GM23248 (cell line): ENCODE data around the gene CDH16. TPM values are rescaled to one million over a fixed set of nuclear protein-coding genes. Genes with fewer than 3 reads are reported as not detected.

Experiments
- DNase-seq: peaks from one replicate; pipeline ENCODE4 v3.0.0-alpha.2; 2015
- H2AFZ ChIP-seq: fragments of 200-600 bp; sonication (generic); 2 replicates; pipeline ENCODE4 v1.6.1; 2016; ENCODE audit warnings: antibody characterized with exemption
- H3F3A ChIP-seq: fragments of 200-600 bp; sonication (generic); 2 replicates; pipeline ENCODE4 v1.6.1; 2016; ENCODE audit warnings: mild to moderate bottlenecking, antibody characterized with exemption, mixed run types; ENCODE audit not compliant: insufficient read depth
- H3K27ac ChIP-seq: fragments of 200-600 bp; sonication (generic); 2 replicates; pipeline ENCODE4 v1.5.1; 2016; ENCODE audit warnings: mild to moderate bottlenecking
- H3K27me3 ChIP-seq: fragments of 200-600 bp; sonication (generic); replicated peaks from 2 replicates; pipeline ENCODE4 v1.6.1; 2016; ENCODE audit warnings: mild to moderate bottlenecking; ENCODE audit not compliant: insufficient read depth
- H3K36me3 ChIP-seq: fragments of 200-600 bp; sonication (generic); 2 replicates; pipeline ENCODE4 v1.6.1; 2016; ENCODE audit warnings: low read depth, mild to moderate bottlenecking
- H3K4me1 ChIP-seq: fragments of 200-600 bp; sonication (generic); 2 replicates; pipeline ENCODE4 v1.6.1; 2016; ENCODE audit warnings: mild to moderate bottlenecking; ENCODE audit not compliant: insufficient read depth
- H3K4me2 ChIP-seq: fragments of 200-600 bp; sonication (generic); one replicate; pipeline ENCODE4 v1.6.1; 2016; ENCODE audit warnings: mild to moderate bottlenecking; ENCODE audit not compliant: unreplicated experiment
- H3K4me3 ChIP-seq: fragments of 200-600 bp; sonication (generic); 2 replicates; pipeline ENCODE4 v1.5.1; 2016; ENCODE audit warnings: mild to moderate bottlenecking
- H3K79me2 ChIP-seq: fragments of 200-600 bp; sonication (generic); 2 replicates; pipeline ENCODE4 v1.6.1; 2016; ENCODE audit warnings: mild to moderate bottlenecking; ENCODE audit not compliant: insufficient read depth
- H3K9ac ChIP-seq: fragments of 200-600 bp; sonication (generic); 2 replicates; pipeline ENCODE4 v1.6.1; 2016; ENCODE audit warnings: mild to moderate bottlenecking
- H3K9me2 ChIP-seq: fragments of 200-600 bp; sonication (generic); 2 replicates; pipeline ENCODE4 v1.6.1; 2016; ENCODE audit warnings: mixed run types, mild to moderate bottlenecking, moderate library complexity; ENCODE audit not compliant: insufficient read depth
- H3K9me3 ChIP-seq: fragments of 200-600 bp; sonication (generic); one replicate; pipeline ENCODE4 v1.6.1; 2017; ENCODE audit warnings: low read depth
- H4K20me1 ChIP-seq: fragments of 200-600 bp; sonication (generic); 2 replicates; pipeline ENCODE4 v1.6.0; 2016; ENCODE audit not compliant: insufficient read depth
- EZH2 ChIP-seq: fragments of 200-600 bp; sonication (generic); IDR thresholded peaks from 2 replicates; pipeline ENCODE4 v1.6.1; 2018; ENCODE audit warnings: antibody characterized with exemption, mild to moderate bottlenecking; ENCODE audit not compliant: insufficient read depth, poor library complexity, severe bottlenecking
- EZH2phosphoT487 ChIP-seq: fragments of 200-600 bp; sonication (generic); IDR thresholded peaks from 2 replicates; pipeline ENCODE4 v1.6.1; 2018; ENCODE audit warnings: antibody characterized with exemption, moderate library complexity, mild to moderate bottlenecking, low read depth; ENCODE audit not compliant: insufficient read depth
- WGBS, 2 experiments: methylation state at CpG; one replicate each; pipeline ENCODE4 v1.1.6; 2015 to 2017; ENCODE audit warnings: low lambda C conversion rate in 2 of 2, low coverage in 1 of 2; ENCODE audit errors: missing lambda C conversion rate in 2 of 2; 5-methylcytosine and 5-hydroxymethylcytosine counted together
- in situ Hi-C: fragments of 300-500 bp; cut with MboI; formaldehyde crosslinking; loops from 2 replicates; pipeline ENCODE4 v1.15.0; 2020
- polyA plus RNA-seq: library from polyadenylated mRNA; unstranded; fragments of >200 nt; fragmentation: Nextera tagmentation; extraction: Ambion mirVana; gene quantifications from 2 replicates; pipeline ENCODE4 v1.2.1, GENCODE V29; 2016
- total RNA-seq: library from RNA; depleted of rRNA; stranded (reverse); fragments of >200 nt; shearing (Covaris generic); gene quantifications from 2 replicates; pipeline ENCODE4 v1.2.3, GENCODE V29; 2014

CDH16 gene
- total and polyA plus RNA-seq, 2 experiments from 2014 or later, result not detected

- peaks cover 16% of the 10 kb centered on the region for H3K4me1 ChIP-seq
- no peaks in the 10 kb centered on the region for H3K27me3 ChIP-seq
- H3K4me2 ChIP-seq, result no peak overlapping the region
- H3F3A ChIP-seq, result peaks cover 27% of the 10 kb centered on the region
- no peaks in the 10 kb centered on the region for H3K9me3 ChIP-seq
- no peak overlapping the region for H3K27ac ChIP-seq
- no peak overlapping the region for H3K9ac ChIP-seq
- peaks cover 18% of the 10 kb centered on the region for H3K79me2 ChIP-seq
- H3K4me3 ChIP-seq, result no peak overlapping the region
- no peaks in the 10 kb centered on the region for H4K20me1 ChIP-seq
- H2AFZ ChIP-seq, result no peak overlapping the region
- TF ChIP-seq EZH2, result no peak
- TF ChIP-seq EZH2phosphoT487, result no peak
- DNase-seq, result no peak
- 94 to 96% methylated on average over 3 of the region's 3 CpGs for WGBS, 2 experiments
- in situ Hi-C loops, result no loop called here
- H3K36me3 ChIP-seq, result no peaks in the 10 kb centered on the region
- no peaks in the 10 kb centered on the region for H3K9me2 ChIP-seq
Observed at GRCh38 chr16:66882702-66883101, 36.0 kb downstream of the CDH16 start.

GRCh38 chr16:66881964-66882508 lies 36.6 kb downstream of the CDH16 start:
- WGBS, 2 experiments, result 89% methylated on average over 8 of the region's 8 CpGs
- Histone ChIP-seq H4K20me1 (no peaks in the 10 kb centered on the region), H3K9ac (no peak overlapping the region), H3K4me3 (no peak overlapping the region), H3K4me2 (peak overlapping the region; percentile 76), H3F3A (peaks cover 21% of the 10 kb centered on the region), H3K9me2 (no peaks in the 10 kb centered on the region), H3K27me3 (no peaks in the 10 kb centered on the region), H2AFZ (no peak overlapping the region), H3K27ac (no peak overlapping the region), H3K79me2 (peaks cover 18% of the 10 kb centered on the region), H3K36me3 (no peaks in the 10 kb centered on the region), H3K9me3 (no peaks in the 10 kb centered on the region), H3K4me1 (peaks cover 11% of the 10 kb centered on the region)
- TF ChIP-seq EZH2 (no peak), EZH2phosphoT487 (no peak)
- no peak for DNase-seq
- in situ Hi-C loops, result no loop called here

DNA sequence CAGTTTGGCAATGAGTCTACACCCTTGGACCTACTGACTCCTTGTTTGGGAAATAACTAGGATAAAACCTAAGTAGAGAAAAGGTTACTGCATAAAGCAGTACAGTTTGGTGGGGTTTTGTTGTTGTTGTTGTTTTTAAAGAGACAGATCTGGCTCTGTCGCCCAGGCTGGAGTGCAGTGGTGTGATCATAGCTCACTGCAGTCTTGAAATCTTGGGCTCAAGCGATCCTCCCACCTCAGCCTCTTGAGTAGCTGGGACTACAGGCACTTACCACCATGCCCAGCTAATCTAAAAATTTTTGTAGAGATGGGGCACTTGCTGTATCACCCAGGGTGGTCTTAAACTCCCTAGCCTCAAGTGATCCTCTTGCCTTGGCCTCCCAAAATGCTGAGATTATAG lies 37.1 kb downstream of the CDH16 start:
- no peaks in the 10 kb centered on the region for H3K36me3 ChIP-seq
- H3K4me1 ChIP-seq, result peaks cover 7% of the 10 kb centered on the region
- H3K79me2 ChIP-seq, result peaks cover 18% of the 10 kb centered on the region
- TF ChIP-seq EZH2, result no peak
- no peak for TF ChIP-seq EZH2phosphoT487
- H3K27me3 ChIP-seq, result no peaks in the 10 kb centered on the region
- H3K4me2 ChIP-seq, result peak overlapping the region; percentile 76
- no peak overlapping the region for H2AFZ ChIP-seq
- DNase-seq, result no peak
- H3K27ac ChIP-seq, result no peak overlapping the region
- in situ Hi-C loops, result no loop called here
- H3F3A ChIP-seq, result peaks cover 16% of the 10 kb centered on the region
- no peaks in the 10 kb centered on the region for H3K9me3 ChIP-seq
- H3K9me2 ChIP-seq, result no peaks in the 10 kb centered on the region
- peak overlapping the region; percentile 89 for H3K4me3 ChIP-seq
- no peaks in the 10 kb centered on the region for H4K20me1 ChIP-seq
- H3K9ac ChIP-seq, result no peak overlapping the region
- 90% methylated on average over 2 of the region's 2 CpGs for WGBS, 2 experiments

GRCh38 chr16:66881014-66881417 lies 37.7 kb downstream of the CDH16 start:
- Histone ChIP-seq H3K36me3 (no peaks in the 10 kb centered on the region), H3F3A (peaks cover 13% of the 10 kb centered on the region), H3K79me2 (peaks cover 18% of the 10 kb centered on the region), H3K4me1 (peaks cover 1% of the 10 kb centered on the region), H3K9me2 (no peaks in the 10 kb centered on the region), H3K27me3 (no peaks in the 10 kb centered on the region), H3K27ac (no peak overlapping the region), H2AFZ (peak overlapping the region; percentile 91), H3K9ac (peak overlapping the region; percentile 81), H3K4me3 (peak overlapping the region; percentile 89), H3K4me2 (peak overlapping the region; percentile 76), H4K20me1 (no peaks in the 10 kb centered on the region), H3K9me3 (no peaks in the 10 kb centered on the region)
- TF ChIP-seq EZH2, result no peak
- TF ChIP-seq EZH2phosphoT487, result no peak
- 7 to 9% methylated on average over 23 of the region's 23 CpGs for WGBS, 2 experiments
- peak; percentile 63 for DNase-seq
- in situ Hi-C loops, result no loop called here
